Islet of Langerhans (tissue), 1 donor: ENCODE results near the gene CENPK.
A peak's percentile ranks its signal among the peaks of the same experiment; 100 is the strongest.
"Not testable (repeated sequence)": the region's sequence is repeated elsewhere in the genome, so short reads cannot be mapped to it uniquely, and the experiment has no call there.

Experiments used
- FAIRE-seq: peaks from one replicate; lab custom pipeline; 2011; peaks lifted over from hg19 to GRCh38; lab: Jason Lieb, UNC

CENPK gene

GRCh38 chr5:65562731-65563701 is at the start of gene CENPK, which contains the start of gene PPWD1:
CENPK (minus strand) TSS chr5:65563168; CDS start chr5:65554907, 8,261 bp downstream.
PPWD1 (plus strand) TSS chr5:65563296; CDS start chr5:65563311, 15 bp downstream.
- FAIRE-seq: peak; percentile 90

- no peak for FAIRE-seq
These were observed 49.4 kb upstream of the CENPK start for GRCh38 chr5:65612298-65612907.

- FAIRE-seq: peak; percentile 71
These were observed 48.6 kb upstream of the CENPK start for GRCh38 chr5:65611524-65611923.

- not testable (repeated sequence) for FAIRE-seq
These were observed 38.8 kb upstream of the CENPK start for GRCh38 chr5:65601761-65602160.

- peak; percentile 92 for FAIRE-seq
These were observed 25.7 kb upstream of the CENPK start for GRCh38 chr5:65588694-65589093.

- no peak for FAIRE-seq
These were observed 14.2 kb upstream of the CENPK start for GRCh38 chr5:65577141-65577540.

- no peak for FAIRE-seq
These were observed 7.7 kb upstream of the CENPK start for GRCh38 chr5:65570598-65571226.

GRCh38 chr5:65566505-65566904 is 3.5 kb upstream of the CENPK start:
- no peak for FAIRE-seq

- no peak for FAIRE-seq
These were observed 809 bp upstream of the CENPK start for GRCh38 chr5:65563777-65564176.

- FAIRE-seq: no peak
These were observed 6.2 kb downstream of the CENPK start for GRCh38 chr5:65556718-65557117.

- no peak for FAIRE-seq
These were observed 6.8 kb downstream of the CENPK start for GRCh38 chr5:65556181-65556580.

- no peak for FAIRE-seq
These were observed 7.7 kb downstream of the CENPK start for GRCh38 chr5:65555287-65555686.

GRCh38 chr5:65553941-65554340 is 9.0 kb downstream of the CENPK start:
- no peak for FAIRE-seq

GRCh38 chr5:65548281-65548680 is 14.7 kb downstream of the CENPK start:
- no peak for FAIRE-seq

- no peak for FAIRE-seq
These were observed 16.8 kb downstream of the CENPK start for GRCh38 chr5:65546141-65546540.

- no peak for FAIRE-seq
These were observed 18.5 kb downstream of the CENPK start for GRCh38 chr5:65544473-65544872.

- FAIRE-seq: no peak
These were observed 23.1 kb downstream of the CENPK start for GRCh38 chr5:65539827-65540226.

GRCh38 chr5:65535529-65535987 is 27.4 kb downstream of the CENPK start:
- FAIRE-seq: no peak

GRCh38 chr5:65530904-65531303 is 32.1 kb downstream of the CENPK start:
- no peak for FAIRE-seq

GRCh38 chr5:65525726-65526125 is 37.2 kb downstream of the CENPK start:
- no peak for FAIRE-seq

GRCh38 chr5:65512170-65512937 is 50.6 kb downstream of the CENPK start:
- FAIRE-seq: no peak

GRCh38 chr5:65508978-65509377 is 54.0 kb downstream of the CENPK start:
- FAIRE-seq: no peak
